LHCN-M2 (cell line): ENCODE results near the gene ARL8B. TPM values are rescaled to one million over a fixed set of nuclear protein-coding genes. Genes with fewer than 3 reads are reported as not detected.

Experiments
- DNase-seq: peaks from one replicate; pipeline ENCODE4 v3.0.0-alpha.2; 2012; ENCODE audit warnings: low read depth
- total RNA-seq: library from RNA; depleted of rRNA; stranded (reverse); fragments of >200 nt; gene quantifications from 2 replicates; pipeline ENCODE4 v1.2.3, GENCODE V29; 2014

Gene ARL8B
- total RNA-seq, 1 experiment from 2014 or later = 56.7 TPM

DNA sequence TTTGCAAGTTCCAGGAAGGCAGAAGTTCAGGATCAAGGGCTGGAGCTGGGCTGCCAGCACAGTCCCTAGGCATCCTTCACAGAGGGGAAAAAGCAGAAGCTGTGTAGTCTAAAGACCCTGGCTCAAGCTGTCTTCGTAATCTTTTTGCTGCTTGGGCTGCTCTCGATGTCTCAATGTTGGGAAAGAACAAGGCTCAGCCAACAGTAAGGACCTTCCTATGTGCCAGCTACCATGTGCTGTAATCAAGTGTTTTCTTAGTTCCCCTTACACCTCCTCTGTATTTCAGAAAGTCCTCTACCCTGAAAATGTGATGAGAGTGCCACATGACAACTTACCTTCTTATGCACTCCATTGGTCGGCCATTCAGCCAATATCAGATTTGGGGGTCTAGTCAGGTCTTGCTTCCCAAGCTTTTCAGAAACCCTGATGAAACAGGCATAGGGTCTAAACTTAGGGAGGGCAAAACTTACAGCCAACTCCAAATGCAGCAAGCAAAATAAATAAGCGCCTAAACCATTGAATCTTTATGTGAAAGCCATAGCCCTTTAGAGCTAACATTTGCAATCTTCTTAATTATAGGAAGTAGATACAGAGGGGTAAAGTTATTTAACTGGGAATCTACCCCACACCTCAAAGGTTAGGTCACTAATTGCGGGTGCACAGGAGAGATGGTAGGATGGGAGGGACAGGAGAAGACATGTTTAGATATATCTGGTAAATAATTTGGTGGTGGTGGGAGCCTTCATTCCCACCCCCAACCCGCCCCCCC, 64.2 kb downstream of the ARL8B start:
- DNase-seq = no peak

DNA sequence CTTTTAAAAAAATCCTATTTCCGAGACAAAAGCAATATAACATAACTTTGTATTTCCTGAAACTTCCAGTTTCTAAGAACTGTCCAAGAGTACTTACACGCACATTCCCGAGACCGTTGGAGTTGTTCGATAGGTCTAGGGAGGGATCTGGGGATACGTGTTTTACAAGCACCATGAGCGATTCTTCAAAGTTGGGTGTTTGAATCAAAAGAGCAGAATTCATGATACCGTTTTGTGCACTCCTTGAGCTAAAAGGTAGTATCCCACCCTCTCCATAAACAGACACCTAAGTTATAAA, 64.7 kb downstream of the ARL8B start:
- DNase-seq = no peak

DNA sequence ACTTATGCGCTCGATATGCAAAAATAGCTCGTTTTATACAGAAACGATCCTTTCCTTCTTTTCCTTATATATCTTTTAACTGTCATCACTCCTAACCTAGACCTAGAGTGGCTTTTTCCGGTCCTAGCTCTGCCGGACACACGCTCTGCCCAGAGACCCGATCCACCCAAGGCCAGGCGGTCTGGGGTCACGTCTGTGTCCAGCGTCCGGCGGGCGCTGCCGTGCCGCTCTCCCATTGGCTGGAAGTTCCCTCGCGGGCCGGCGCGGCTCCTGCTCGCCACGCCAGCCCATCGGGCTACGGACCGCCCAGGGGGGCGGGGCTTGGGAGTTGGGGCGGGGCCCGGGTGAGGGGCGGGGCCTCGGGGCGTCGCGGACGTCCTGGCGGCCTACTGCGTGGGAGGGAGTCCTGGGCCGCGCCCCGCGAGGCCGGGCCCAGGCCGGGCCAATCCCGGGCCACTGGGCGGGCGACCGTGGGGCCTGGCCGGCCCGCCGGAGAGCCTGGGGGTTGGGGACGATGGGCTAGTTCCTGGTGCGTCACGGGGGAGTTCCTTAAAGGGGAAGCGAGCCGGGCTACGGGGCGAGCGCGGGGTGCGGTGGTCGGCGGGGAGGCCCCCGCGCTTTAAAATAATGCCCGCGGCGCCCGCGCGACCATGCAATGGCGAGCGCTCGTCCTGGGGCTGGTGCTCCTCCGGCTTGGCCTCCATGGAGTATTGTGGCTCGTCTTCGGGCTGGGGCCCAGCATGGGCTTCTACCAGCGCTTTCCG, 65.2 kb downstream of the ARL8B start, which contains the start of gene EDEM1:
Gene EDEM1 (plus strand): TSS at position 552 of the 764 bp plus-strand sequence. CDS start 99 bp downstream, at position 651.
- peak; percentile 94 for DNase-seq

DNA sequence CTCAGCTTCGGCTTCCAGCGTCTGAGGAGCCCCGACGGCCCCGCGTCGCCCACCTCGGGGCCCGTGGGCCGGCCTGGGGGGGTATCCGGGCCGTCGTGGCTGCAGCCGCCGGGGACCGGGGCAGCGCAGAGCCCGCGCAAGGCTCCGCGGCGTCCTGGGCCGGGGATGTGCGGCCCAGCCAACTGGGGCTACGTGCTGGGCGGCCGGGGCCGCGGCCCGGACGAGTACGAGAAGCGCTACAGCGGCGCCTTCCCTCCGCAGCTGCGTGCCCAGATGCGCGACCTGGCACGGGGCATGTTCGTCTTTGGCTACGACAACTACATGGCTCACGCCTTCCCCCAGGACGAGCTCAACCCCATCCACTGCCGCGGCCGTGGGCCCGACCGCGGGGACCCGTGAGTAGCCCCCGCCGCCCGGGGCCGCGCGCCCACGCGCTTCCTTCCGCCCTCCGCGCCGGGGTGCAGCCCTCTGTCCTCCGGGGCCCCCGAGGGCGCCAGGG, 65.9 kb downstream of the ARL8B start:
- DNase-seq = peak; percentile 30

DNA sequence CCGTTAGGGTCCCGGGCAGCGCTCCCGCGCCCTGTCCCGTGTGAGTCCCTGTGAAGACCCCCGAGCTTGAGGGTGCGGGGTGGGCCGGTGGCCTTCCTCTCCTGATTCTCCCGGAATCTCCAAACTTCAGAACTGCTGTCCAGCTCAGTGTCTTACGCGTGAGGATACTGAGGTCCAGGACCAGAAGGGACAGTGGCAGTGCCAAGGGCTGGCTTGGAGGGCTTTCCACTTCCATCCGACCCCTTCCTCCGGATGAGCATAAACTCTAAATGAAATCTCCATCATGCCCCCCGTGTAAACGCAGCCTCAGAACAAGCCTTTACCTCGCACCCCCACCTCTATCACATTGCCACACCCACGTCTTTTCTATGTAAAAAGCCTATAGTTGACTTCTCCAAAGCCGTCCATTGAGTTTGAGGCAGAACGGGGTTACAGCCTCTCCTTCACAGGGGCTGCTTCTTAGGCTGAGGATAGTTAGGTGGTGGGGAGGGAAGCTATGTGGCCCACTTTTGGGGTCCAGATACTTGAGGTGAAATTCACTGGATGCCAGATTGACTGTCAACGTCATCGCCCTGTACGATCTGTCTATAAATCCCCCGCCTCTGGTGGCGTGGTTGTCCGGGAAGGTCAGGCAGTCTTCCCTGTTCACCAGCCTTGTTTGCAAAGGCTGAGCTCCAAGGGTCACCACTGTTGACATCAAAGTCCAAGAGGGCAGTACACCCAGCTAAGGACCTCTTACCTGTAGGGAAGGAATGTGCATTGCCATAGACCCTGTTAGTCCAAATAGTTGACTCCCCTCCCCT, 66.5 kb downstream of the ARL8B start:
- DNase-seq = no peak

DNA sequence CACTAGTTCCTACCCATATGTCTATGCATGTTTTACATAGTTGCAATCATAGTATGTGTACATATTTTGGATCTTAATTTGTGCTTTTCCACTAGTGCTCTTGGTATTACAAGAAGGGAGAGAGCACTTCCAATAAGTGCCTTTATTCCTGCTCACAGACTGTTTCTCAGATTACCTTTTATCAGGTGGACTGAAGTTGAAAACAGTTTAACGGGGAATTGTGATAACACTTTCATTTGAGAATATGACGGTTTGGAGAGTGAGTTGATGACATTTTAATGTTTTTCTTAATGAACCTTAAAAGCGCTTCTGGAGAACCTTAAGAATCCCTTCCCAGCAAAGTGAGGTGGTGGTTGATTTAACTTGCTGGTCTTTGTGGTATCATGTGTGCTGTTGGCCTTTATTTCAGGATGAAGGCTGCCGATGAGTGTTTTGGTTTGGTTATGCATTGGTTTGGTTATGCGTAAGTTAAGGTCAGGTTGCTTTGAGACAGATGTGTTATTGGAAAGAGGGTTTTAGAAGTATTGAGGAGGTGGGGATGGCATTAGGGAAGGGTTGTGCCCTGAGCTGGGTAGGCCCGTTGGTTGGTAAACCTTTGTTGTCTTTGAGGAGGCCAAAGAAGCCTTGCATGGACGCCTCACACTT, 68.2 kb downstream of the ARL8B start:
- no peak for DNase-seq

DNA sequence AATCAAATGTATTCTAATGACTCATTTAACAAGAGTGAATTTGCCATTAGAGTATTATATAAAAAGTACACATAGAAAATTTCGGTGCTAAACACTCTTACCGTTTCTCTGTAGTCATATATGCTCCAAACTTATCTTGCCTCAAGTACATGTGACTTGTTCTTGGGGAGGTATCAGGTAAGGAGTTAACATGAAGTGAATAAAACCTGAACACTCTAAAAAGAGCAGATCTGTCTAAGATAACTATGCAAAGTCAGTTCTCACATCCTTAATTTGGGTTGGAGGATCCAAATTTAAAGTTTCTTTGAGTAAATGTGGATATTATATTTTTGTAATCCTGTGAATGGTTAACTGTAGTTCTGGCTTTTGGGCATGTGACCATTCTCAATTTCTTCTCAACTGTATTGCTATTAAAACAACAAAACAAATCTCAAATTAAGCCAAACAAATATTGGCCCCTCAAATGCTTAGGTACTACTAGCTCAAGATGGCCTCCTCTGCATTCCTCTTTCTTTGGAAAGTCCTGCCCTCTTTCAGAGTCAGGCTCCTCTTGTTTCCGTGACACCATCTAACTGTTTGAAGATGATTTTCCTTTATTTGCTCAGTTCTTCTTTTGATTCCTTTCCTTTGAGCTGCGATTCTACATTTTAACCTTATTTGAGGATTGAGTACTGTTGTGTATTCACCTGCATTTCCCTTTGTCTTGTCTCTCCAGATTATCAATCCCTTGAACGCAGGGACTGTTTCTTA, 69.6 kb downstream of the ARL8B start:
- no peak for DNase-seq

DNA sequence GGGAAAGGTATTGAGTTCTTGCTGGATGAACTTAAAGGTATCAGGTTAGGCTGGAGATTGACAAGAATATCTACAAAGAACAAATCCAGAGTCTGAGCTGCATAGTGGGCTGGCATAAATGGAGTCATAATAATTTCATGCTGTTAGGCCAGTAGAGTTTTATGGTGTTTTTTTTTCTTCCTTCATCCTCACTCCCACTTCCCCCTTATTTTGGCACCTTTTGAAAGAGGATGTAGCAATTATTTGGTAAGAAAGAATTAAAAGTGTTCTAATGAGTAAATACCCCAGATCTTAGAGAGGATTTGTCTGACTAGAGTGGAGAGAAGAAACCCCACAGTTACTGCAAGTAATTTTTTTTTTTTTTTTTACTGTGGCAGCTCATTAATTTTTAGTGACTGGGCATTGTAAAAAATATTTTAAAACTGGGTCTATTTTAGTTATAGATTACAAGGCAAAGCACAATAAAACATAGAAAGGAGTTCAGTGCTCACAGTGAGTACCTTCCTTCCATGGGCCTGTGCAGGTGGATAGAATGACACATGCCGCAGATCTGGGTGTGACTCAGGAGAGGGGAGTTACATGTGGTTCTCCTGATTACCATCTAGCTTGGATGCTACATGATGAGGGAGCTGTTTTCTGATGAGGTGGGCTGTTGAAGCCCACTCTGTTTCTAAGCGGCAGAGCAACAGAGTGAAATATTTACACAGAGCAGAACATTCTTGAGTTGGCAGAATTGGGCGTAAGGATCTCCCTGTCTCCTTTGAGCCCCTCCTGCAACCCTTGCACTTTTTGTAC, 70.7 kb downstream of the ARL8B start:
- no peak for DNase-seq

DNA sequence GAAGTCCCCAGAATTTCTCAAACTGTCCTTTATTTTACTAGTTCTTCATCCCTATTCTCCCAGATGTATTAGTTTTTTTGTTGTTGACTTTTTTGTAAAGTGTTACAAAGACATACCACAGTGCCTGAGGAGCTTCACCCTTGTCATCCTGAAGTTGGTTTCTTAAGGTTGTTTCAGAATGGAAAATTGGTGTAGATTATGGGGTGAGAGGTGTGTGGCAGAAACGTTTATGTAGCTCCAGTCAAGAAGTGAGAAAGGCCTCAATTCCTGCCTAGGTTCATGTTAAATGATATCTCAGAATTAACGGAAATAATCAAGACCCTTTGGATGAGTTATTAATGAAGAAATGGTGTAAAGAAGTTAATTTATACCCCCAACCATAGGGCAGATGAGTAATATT, 72.2 kb downstream of the ARL8B start:
- DNase-seq = no peak

DNA sequence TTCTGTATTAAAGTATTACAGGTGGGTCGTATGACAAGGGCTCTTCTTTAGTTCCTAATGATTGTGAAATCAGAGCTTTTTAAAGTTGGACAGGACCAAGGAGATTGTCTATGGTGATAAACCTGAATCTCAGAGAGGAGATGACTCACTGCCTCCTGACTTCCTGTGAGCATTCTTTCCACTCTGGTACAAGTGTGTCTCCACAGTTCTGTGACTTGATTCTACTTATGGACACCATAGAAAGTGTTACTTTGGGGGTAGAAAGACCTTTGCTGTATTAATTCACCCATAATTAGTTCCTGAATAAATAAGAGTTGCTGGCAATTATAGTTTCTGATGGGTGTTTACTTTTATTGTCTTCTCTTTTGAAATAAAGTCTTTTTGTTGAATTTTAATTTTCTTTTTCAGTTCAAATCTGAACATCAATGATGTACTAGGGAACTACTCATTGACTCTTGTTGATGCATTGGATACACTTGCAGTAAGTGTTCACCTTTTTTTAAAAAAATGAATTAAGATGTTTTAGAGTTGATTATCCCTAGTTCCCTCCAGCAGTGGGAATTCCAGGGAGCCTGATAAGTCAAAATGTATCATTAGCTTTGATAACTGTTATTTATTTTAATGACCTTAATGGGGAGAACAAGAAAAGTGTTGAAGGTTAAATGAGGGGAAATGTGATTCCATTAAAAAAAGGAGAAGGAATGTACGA, 72.9 kb downstream of the ARL8B start:
- peak; percentile 74 for DNase-seq

DNA sequence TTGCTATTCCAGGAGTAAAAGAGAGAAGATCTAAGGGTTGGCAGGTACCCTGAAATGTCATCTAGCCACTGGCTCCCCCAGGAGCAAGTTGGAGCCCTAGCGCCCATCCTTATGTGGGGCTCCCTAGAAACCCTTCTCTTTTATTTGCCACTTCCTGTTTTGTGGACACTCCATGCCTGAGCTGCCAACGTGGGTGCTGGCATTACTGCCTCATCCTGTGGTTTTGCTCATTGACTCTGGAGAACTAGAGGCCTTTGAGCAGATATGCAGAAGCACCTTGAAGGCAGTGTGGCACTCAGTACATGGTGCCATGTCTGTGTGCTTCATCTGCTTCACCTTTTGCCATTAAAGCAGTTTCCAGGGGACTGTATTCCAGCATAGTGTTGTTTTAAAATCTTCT, 73.5 kb downstream of the ARL8B start:
- peak; percentile 50 for DNase-seq

DNA sequence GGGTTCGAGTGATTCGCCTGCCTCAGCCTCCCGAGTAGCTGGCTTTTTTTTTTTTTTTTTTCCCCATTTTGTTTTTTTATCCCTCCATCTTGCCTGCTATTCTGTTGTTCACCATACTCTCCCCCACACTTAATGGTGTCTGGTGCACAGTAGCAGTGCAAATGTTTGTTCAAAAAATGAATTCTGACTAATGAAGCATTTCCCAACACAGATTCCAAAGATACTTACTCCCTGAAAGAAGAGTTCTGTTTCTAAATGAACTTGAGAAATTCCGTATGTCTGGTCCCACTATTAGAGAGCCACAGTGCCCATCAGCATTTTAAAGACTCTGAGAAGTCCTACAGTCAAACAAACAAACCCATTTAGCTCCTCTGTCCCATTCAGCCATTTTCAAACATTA, 74.9 kb downstream of the ARL8B start:
- DNase-seq = peak; percentile 41

DNA sequence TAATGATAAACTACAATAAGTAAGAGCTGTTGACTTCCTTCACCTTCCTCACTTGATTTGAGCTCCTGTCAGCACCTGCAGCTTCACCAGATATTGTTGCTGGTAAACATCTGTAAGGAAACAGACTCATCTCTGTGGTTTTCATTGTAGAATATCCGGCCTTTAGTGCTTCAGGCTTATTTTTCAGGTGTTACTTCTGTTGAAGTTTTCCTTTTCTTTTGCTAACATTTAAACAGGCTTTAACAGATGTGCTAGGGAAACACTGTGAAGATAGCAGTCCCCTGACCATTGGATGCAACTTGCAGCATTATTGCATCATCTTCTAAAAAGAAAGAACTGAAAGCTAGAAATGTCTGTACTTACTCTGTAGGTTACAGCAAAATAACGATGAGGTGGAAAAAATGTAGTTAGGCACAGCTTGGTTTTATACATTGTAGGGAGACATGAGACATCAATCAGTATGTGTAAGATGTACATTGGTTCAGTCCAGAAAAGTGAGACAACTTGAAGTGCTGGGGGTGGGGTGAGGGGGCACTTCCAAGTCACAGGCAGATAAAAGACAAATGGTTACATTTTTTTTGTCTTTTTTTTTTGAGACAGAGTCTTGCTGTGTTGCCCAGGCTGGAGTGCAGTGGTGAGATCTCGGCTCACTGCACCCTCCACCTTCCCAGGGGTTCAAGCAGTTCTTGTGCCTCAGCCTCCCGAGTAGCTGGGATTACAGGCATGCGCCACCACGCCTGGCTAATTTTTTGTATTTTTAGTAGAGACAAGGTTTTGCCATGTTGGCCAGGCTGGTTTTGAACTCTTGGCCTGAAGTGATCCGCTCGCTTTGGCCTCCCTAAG, 75.6 kb downstream of the ARL8B start:
- DNase-seq = no peak

DNA sequence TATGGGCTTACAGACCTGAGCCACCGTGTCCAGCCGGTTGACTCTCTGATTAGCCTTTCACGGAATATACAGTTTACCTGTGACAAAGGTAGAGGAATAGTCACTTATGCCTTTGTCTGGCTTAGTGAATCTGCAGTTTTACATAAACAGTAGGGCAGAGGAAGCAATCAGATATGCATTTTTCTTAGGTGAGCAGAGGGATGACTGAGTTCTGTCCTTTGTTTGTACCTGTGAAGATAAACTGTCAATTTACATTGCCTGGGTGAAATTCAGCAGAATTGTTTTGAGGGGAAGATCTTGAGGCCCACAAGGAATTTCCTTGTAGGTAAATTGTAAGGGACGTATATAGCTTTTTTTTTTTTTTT, 76.2 kb downstream of the ARL8B start:
- DNase-seq = no peak

DNA sequence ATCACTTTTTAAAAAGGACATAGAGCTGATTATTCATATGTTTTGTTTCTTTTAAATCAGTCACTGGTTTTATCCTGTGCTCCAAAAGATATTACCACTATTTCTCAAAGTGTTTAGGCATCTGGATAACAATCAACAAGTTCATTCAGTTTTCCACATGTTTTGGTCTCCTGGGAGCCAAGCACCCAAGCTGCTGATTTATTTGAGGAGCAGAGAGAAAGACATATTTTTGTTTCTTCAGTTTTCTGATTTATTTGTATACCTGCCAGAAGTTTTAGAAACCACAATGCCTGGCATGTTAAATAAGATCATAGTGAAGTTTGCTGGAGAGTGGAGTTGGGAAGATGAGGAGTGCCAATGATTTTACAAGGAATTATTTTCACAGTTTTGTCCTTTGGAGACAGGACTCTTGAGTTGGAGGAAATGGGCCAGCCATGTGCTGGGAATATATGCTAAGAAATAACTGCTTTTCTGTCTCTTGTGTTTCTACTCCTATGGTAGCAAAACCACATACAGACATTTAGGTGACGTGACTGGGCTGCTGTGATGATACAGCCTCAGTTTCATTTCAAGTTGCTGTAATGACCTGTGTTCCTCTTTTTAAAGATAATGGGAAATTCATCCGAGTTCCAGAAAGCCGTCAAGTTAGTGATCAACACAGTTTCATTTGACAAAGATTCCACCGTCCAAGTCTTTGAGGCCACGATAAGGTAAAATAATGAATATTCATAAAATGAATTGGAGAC, 77.1 kb downstream of the ARL8B start:
- no peak for DNase-seq

DNA sequence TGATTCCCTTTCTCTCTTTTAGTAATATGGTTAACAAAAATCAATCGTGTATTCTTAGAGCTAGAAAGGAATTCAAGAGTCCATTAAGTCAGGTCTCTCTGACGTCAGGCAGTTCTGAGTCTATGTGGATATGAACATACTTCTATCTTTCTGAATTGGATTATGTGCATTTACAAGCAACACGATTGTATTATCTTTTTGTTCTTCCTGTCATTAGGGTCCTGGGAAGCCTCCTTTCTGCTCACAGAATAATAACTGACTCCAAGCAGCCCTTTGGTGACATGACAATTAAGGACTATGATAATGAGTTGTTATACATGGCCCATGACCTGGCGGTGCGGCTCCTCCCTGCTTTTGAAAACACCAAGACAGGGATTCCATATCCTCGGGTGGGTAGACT, 79.4 kb downstream of the ARL8B start:
- DNase-seq = no peak

DNA sequence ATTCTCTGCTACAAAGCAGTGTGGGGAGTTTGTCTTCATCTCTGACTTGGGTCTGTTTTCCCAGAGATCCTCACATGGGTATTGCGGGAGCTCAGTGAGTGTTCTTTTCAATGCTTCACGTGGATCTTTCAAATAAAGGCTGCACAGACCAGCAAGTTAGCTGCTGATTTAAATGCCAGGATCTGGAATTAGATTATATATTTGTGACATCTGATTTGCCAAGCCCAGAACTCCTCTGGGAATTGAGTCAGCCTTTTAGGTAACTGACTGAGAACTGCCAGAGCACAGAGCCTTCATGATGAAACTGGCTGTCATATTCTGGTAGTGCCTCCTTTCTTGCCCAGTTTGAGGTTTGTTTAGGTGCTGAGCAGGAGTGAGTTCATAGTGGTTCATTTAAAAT, 80.1 kb downstream of the ARL8B start:
- peak; percentile 61 for DNase-seq
